H9 (cell line): ENCODE measurements around the gene PDXDC1. TPM values are rescaled to one million over a fixed set of nuclear protein-coding genes. Genes with fewer than 3 reads are reported as not detected.

Source experiments
- DNase-seq: peaks from one replicate; pipeline ENCODE4 v3.0.0-alpha.2; 2017
- H2AFZ ChIP-seq: one replicate; pipeline ENCODE4 v1.6.1; 2013; ENCODE audit warnings: mild to moderate bottlenecking, low read length, control low read depth, moderate library complexity
- H2AK5ac ChIP-seq: 2 replicates; pipeline ENCODE4 v1.6.1; 2013; ENCODE audit warnings: low read length, control low read depth, mixed read lengths; ENCODE audit not compliant: insufficient read length
- H2BK120ac ChIP-seq: one replicate; pipeline ENCODE4 v1.6.1; 2013; ENCODE audit warnings: low read depth, mild to moderate bottlenecking, low read length, control low read depth, inconsistent platforms; ENCODE audit not compliant: poor library complexity, severe bottlenecking
- H2BK12ac ChIP-seq: 2 replicates; pipeline ENCODE4 v1.6.1; 2013; ENCODE audit warnings: low read length, control low read depth, mixed read lengths, low read depth; ENCODE audit not compliant: insufficient read length
- H2BK15ac ChIP-seq: 2 replicates; pipeline ENCODE4 v1.6.1; 2013; ENCODE audit warnings: low read depth, low read length, control low read depth
- H2BK20ac ChIP-seq: one replicate; pipeline ENCODE4 v1.6.1; 2013; ENCODE audit warnings: low read depth, mild to moderate bottlenecking, low read length, control low read depth, inconsistent platforms; ENCODE audit not compliant: poor library complexity, severe bottlenecking
- H2BK5ac ChIP-seq: 2 replicates; pipeline ENCODE4 v1.6.1; 2013; ENCODE audit warnings: low read length, control low read depth, mixed read lengths; ENCODE audit not compliant: insufficient read length
- H3K14ac ChIP-seq: 2 replicates; pipeline ENCODE4 v1.6.1; 2013; ENCODE audit warnings: low read length, control low read depth; ENCODE audit not compliant: insufficient read depth
- H3K18ac ChIP-seq: 2 replicates; pipeline ENCODE4 v1.6.1; 2013; ENCODE audit warnings: low read depth, mild to moderate bottlenecking, mixed read lengths, low read length, control low read depth; ENCODE audit not compliant: insufficient read length
- H3K23ac ChIP-seq: 2 replicates; pipeline ENCODE4 v1.6.1; 2013; ENCODE audit warnings: low read length, control low read depth, mixed read lengths, low read depth; ENCODE audit not compliant: insufficient read length
- H3K23me2 ChIP-seq: 2 replicates; pipeline ENCODE4 v1.6.1; 2013; ENCODE audit warnings: low read depth, mild to moderate bottlenecking, mixed read lengths, low read length, control low read depth; ENCODE audit not compliant: insufficient read length, poor library complexity, severe bottlenecking
- H3K27ac ChIP-seq: 2 replicates; pipeline ENCODE4 v1.5.1; 2013; ENCODE audit warnings: low read length, control low read depth, mixed read lengths, low read depth; ENCODE audit not compliant: insufficient read length
- H3K27me3 ChIP-seq: 2 replicates; pipeline ENCODE4 v1.6.1; 2013; ENCODE audit warnings: low read length, control low read depth, inconsistent platforms; ENCODE audit not compliant: insufficient read depth
- H3K4ac ChIP-seq: 2 replicates; pipeline ENCODE4 v1.6.1; 2013; ENCODE audit warnings: low read depth, mild to moderate bottlenecking, control low read depth, inconsistent platforms, low read length, moderate library complexity
- H3K4me1 ChIP-seq: 2 replicates; pipeline ENCODE4 v1.6.1; 2013; ENCODE audit warnings: low read length, control low read depth, inconsistent platforms; ENCODE audit not compliant: insufficient read depth
- H3K4me2 ChIP-seq: 2 replicates; pipeline ENCODE4 v1.6.1; 2013; ENCODE audit warnings: low read length, control low read depth, mixed read lengths; ENCODE audit not compliant: insufficient read length, insufficient read depth
- H3K56ac ChIP-seq: 2 replicates; pipeline ENCODE4 v1.6.1; 2013; ENCODE audit warnings: low read depth, mild to moderate bottlenecking, mixed read lengths, low read length, control low read depth; ENCODE audit not compliant: insufficient read length
- H3K79me1 ChIP-seq: 2 replicates; pipeline ENCODE4 v1.6.1; 2013; ENCODE audit warnings: low read depth, mild to moderate bottlenecking, moderate library complexity, low read length, control low read depth, inconsistent platforms; ENCODE audit not compliant: insufficient read depth, poor library complexity, severe bottlenecking
- H3K79me2 ChIP-seq: 2 replicates; pipeline ENCODE4 v1.6.1; 2013; ENCODE audit warnings: low read length, control low read depth, inconsistent platforms; ENCODE audit not compliant: insufficient read depth
- H3K9ac ChIP-seq: 2 replicates; pipeline ENCODE4 v1.6.1; 2013; ENCODE audit warnings: low read length, control low read depth, mixed read lengths; ENCODE audit not compliant: insufficient read length; ENCODE audit errors: extremely low read depth
- H3K9me3 ChIP-seq: one replicate; pipeline ENCODE4 v1.6.1; 2013; ENCODE audit warnings: low read depth, low read length, inconsistent platforms; ENCODE audit not compliant: control insufficient read depth
- H3T11ph ChIP-seq: one replicate; pipeline ENCODE4 v1.6.1; 2013; ENCODE audit warnings: mild to moderate bottlenecking, low read length, control low read depth, inconsistent platforms
- H4K20me1 ChIP-seq: one replicate; pipeline ENCODE4 v1.6.1; 2013; ENCODE audit not compliant: control insufficient read depth, insufficient read length, insufficient read depth
- H4K5ac ChIP-seq: 2 replicates; pipeline ENCODE4 v1.6.1; 2013; ENCODE audit warnings: low read depth, mild to moderate bottlenecking, mixed read lengths, low read length, control low read depth; ENCODE audit not compliant: insufficient read length
- H4K8ac ChIP-seq: replicated peaks from 2 replicates; pipeline ENCODE4 v1.6.1; 2013; ENCODE audit warnings: low read length, control low read depth, mixed read lengths, low read depth; ENCODE audit not compliant: insufficient read length
- H4K91ac ChIP-seq: 2 replicates; pipeline ENCODE4 v1.6.1; 2013; ENCODE audit warnings: low read depth, mild to moderate bottlenecking, moderate library complexity, mixed read lengths, low read length, control low read depth; ENCODE audit not compliant: insufficient read length
- H3K27ac Mint-ChIP-seq, 3 experiments: 2 replicates in 2 of 3; 3 replicates in 1 of 3; pipeline ENCODE4 v1.8.0; 2020 to 2021; ENCODE audit warnings: mixed read lengths in 3 of 3, mild to moderate bottlenecking in 1 of 3, moderate library complexity in 1 of 3
- H3K27me3 Mint-ChIP-seq: 2 replicates; pipeline ENCODE4 v1.8.0; 2021; ENCODE audit warnings: low read depth, mild to moderate bottlenecking, moderate library complexity, mixed read lengths
- H3K36me3 Mint-ChIP-seq, 3 experiments: 2 replicates in 2 of 3; 3 replicates in 1 of 3; pipeline ENCODE4 v1.8.0; 2020 to 2021; ENCODE audit warnings: low read depth in 3 of 3, mixed read lengths in 3 of 3; ENCODE audit not compliant: insufficient read depth in 1 of 3
- H3K4me1 Mint-ChIP-seq, 2 experiments: 2 replicates each; pipeline ENCODE4 v1.8.0; 2020; ENCODE audit warnings: mixed read lengths in 2 of 2
- H3K4me3 Mint-ChIP-seq, 2 experiments: 2 replicates in 1 of 2; 3 replicates in 1 of 2; pipeline ENCODE4 v1.8.0; 2020 to 2021; ENCODE audit warnings: mild to moderate bottlenecking in 2 of 2, mixed read lengths in 2 of 2, moderate library complexity in 1 of 2
- H3K9me3 Mint-ChIP-seq, 2 experiments: 2 replicates in 1 of 2; 3 replicates in 1 of 2; pipeline ENCODE4 v1.8.0; 2020; ENCODE audit warnings: mild to moderate bottlenecking in 2 of 2, mixed read lengths in 2 of 2, moderate library complexity in 1 of 2
- WGBS: extraction: QIAGEN DNeasy Blood & Tissue Kit; methylation state at CpG from one replicate; pipeline ENCODE4 v1.1.7; 2013; ENCODE audit warnings: missing lambda C conversion rate, low lambda C conversion rate, mixed read lengths; ENCODE audit not compliant: insufficient read length; ENCODE audit errors: extremely low coverage; 5-methylcytosine and 5-hydroxymethylcytosine counted together
- total RNA-seq: library from RNA; stranded (reverse); gene quantifications from 2 replicates; pipeline ENCODE4 v1.2.1, GENCODE V29; 2021
- TF ChIP-seq, protein P1 (sequence below): fragments of 200-600 bp; sonication (generic); conservative IDR thresholded peaks from 3 replicates; pipeline ENCODE4 v1.8.0; 2021; ENCODE audit warnings: antibody characterized with exemption, mild to moderate bottlenecking

PDXDC1 gene
- total RNA-seq, 1 experiment from 2014 or later: 112 TPM

GRCh38 chr16:15055141-15056053 is 80.6 kb downstream of the PDXDC1 start:
- Histone ChIP-seq H3T11ph (no peak overlapping the region), H2AFZ (no peak overlapping the region), H2BK12ac (no peak overlapping the region), H3K79me1 (peaks cover 3% of the 10 kb centered on the region), H3K4me2 (peak overlapping the region; percentile 49), H3K14ac (no peak overlapping the region; the same call in 1 of the 2 replicates), H4K91ac (no peak overlapping the region), H3K4me1 (no peaks in the 10 kb centered on the region; the same call in 1 of the 2 replicates), H2BK120ac (no peak overlapping the region), H3K27me3 (no peaks in the 10 kb centered on the region), H3K56ac (no peak overlapping the region), H3K23ac (no peak overlapping the region), H2BK20ac (no peak overlapping the region), H4K20me1 (no peaks in the 10 kb centered on the region), H2BK15ac (no peak overlapping the region), H3K9ac (no peak overlapping the region), H4K8ac (no peak overlapping the region), H2AK5ac (no peak overlapping the region), H3K27ac (no peak overlapping the region), H3K18ac (no peak overlapping the region), H3K9me3 (no peaks in the 10 kb centered on the region), H3K79me2 (0 out of 2 replicates have a peak, but pooled peaks cover 2% of the 10 kb centered on the region), H2BK5ac (no peak overlapping the region), H3K4ac (no peak overlapping the region), H4K5ac (no peak overlapping the region), H3K23me2 (peaks cover 3% of the 10 kb centered on the region)
- H3K4me1 Mint-ChIP-seq: peaks cover 16 to 17% of the 10 kb centered on the region in 2 experiments
- no peak overlapping the region for H3K27ac Mint-ChIP-seq
- H3K27me3 Mint-ChIP-seq: no peaks in the 10 kb centered on the region
- peaks cover 2 to 22% (median 19%) of the 10 kb centered on the region in 3 experiments; a peak in 5 of 7 replicates for H3K36me3 Mint-ChIP-seq
- WGBS: no CpG with 5 or more reads among the region's 81 CpGs
- TF ChIP-seq, protein P1, sequence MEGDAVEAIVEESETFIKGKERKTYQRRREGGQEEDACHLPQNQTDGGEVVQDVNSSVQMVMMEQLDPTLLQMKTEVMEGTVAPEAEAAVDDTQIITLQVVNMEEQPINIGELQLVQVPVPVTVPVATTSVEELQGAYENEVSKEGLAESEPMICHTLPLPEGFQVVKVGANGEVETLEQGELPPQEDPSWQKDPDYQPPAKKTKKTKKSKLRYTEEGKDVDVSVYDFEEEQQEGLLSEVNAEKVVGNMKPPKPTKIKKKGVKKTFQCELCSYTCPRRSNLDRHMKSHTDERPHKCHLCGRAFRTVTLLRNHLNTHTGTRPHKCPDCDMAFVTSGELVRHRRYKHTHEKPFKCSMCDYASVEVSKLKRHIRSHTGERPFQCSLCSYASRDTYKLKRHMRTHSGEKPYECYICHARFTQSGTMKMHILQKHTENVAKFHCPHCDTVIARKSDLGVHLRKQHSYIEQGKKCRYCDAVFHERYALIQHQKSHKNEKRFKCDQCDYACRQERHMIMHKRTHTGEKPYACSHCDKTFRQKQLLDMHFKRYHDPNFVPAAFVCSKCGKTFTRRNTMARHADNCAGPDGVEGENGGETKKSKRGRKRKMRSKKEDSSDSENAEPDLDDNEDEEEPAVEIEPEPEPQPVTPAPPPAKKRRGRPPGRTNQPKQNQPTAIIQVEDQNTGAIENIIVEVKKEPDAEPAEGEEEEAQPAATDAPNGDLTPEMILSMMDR: peak; percentile 44; the same call in 2 of the 3 replicates
- no peak for DNase-seq
- peak overlapping the region; percentile 79 to 90 for H3K4me3 Mint-ChIP-seq
- no peaks in the 10 kb centered on the region for H3K9me3 Mint-ChIP-seq
